Suprapubic skin (tissue), 4 donors: ENCODE results near the gene CTNNA3. TPM values are rescaled to one million over a fixed set of nuclear protein-coding genes. Genes with fewer than 3 reads are reported as not detected.

Experiments
- DNase-seq, 2 donors: peaks; one replicate each; pipeline ENCODE4 v3.0.0-alpha.2; 2019; ENCODE audit warnings: low spot score in 2 of 2
- H3K27ac ChIP-seq: fragments of 200-600 bp; sonication (generic); one replicate; pipeline ENCODE4 v1.5.1; 2019
- H3K27me3 ChIP-seq: fragments of 200-600 bp; sonication (generic); one replicate; pipeline ENCODE4 v1.5.1; 2019
- H3K36me3 ChIP-seq: fragments of 200-600 bp; sonication (generic); one replicate; pipeline ENCODE4 v1.5.1; 2019
- H3K4me1 ChIP-seq: fragments of 200-600 bp; sonication (generic); one replicate; pipeline ENCODE4 v1.5.1; 2019
- H3K4me3 ChIP-seq: fragments of 200-600 bp; sonication (generic); one replicate; pipeline ENCODE4 v1.5.1; 2019; ENCODE audit warnings: mild to moderate bottlenecking
- H3K9me3 ChIP-seq: fragments of 200-600 bp; sonication (generic); one replicate; pipeline ENCODE4 v1.5.1; 2019
- EP300 ChIP-seq: sonication (generic); formaldehyde crosslinking; IDR thresholded peaks from one replicate; pipeline ENCODE4 v1.6.1; 2017; ENCODE audit warnings: antibody characterized with exemption
- POLR2A ChIP-seq, 2 donors: fragments of 450-650 bp; IDR thresholded peaks; one replicate each; pipeline ENCODE4 v1.6.1; 2017; ENCODE audit warnings: antibody characterized with exemption in 2 of 2, mild to moderate bottlenecking in 2 of 2, moderate library complexity in 2 of 2
- POLR2AphosphoS5 ChIP-seq, 3 donors: sonication (generic); formaldehyde crosslinking; IDR thresholded peaks; one replicate each; pipeline ENCODE4 v1.6.1; 2017; ENCODE audit warnings: antibody characterized with exemption in 3 of 3
- WGBS: methylation state at CpG from one replicate; pipeline ENCODE4 v1.1.5; 2018; 5-methylcytosine and 5-hydroxymethylcytosine counted together
- total RNA-seq, 4 donors: library from RNA; depleted of rRNA; stranded (reverse); fragments of >200 nt; gene quantifications; one replicate each; pipeline ENCODE4 v1.1.0, GENCODE V29; 2016
- TF ChIP-seq, protein P1 (sequence below), 2 donors: fragments of 200-600 bp in 1 of 2; fragments of 450-650 bp in 1 of 2; sonication (generic) in 1 of 2; IDR thresholded peaks; one replicate each; pipeline ENCODE4 v1.5.1; 2016 to 2019; ENCODE audit warnings: antibody characterized with exemption in 2 of 2, mild to moderate bottlenecking in 1 of 2, moderate library complexity in 1 of 2

The CTNNA3 gene
- total RNA-seq, 4 donors from 2014 or later: 0.08 to 0.29 (median 0.21) TPM

DNA sequence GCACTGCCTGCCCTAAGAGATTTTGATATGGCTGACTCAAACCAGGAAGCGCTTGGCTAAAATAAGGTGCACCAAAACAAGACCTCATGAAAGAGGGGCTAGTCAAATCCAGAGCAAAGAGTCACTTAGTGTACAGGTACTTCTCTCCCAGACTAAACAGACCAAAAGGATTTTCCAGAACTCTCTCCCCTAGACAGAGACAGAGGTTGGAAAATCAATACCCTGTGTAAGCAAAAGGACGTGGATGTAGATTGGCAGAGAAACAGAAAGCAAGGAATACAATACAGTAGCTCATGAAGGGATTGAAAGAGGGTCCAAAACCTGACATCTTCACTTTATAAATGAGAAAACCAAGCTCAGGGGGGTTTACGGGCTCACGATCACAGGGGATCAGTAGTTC lies 853.1 kb downstream of the CTNNA3 start:
- no peak overlapping the region for H3K4me3 ChIP-seq
- no peaks in the 10 kb centered on the region for H3K4me1 ChIP-seq
- H3K9me3 ChIP-seq: no peaks in the 10 kb centered on the region
- 81% methylated on average over 4 of the region's 4 CpGs for WGBS
- no peaks in the 10 kb centered on the region for H3K36me3 ChIP-seq
- no peaks in the 10 kb centered on the region for H3K27me3 ChIP-seq
- no peak overlapping the region for H3K27ac ChIP-seq
- TF ChIP-seq POLR2AphosphoS5 (IDR thresholded peaks at IDR 0.05) (no peak), POLR2A (IDR thresholded peaks at IDR 0.05) (no peak), EP300 (no peak)
- TF ChIP-seq, protein P1, sequence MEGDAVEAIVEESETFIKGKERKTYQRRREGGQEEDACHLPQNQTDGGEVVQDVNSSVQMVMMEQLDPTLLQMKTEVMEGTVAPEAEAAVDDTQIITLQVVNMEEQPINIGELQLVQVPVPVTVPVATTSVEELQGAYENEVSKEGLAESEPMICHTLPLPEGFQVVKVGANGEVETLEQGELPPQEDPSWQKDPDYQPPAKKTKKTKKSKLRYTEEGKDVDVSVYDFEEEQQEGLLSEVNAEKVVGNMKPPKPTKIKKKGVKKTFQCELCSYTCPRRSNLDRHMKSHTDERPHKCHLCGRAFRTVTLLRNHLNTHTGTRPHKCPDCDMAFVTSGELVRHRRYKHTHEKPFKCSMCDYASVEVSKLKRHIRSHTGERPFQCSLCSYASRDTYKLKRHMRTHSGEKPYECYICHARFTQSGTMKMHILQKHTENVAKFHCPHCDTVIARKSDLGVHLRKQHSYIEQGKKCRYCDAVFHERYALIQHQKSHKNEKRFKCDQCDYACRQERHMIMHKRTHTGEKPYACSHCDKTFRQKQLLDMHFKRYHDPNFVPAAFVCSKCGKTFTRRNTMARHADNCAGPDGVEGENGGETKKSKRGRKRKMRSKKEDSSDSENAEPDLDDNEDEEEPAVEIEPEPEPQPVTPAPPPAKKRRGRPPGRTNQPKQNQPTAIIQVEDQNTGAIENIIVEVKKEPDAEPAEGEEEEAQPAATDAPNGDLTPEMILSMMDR (IDR thresholded peaks at IDR 0.05): no peak
- no peak for DNase-seq

DNA sequence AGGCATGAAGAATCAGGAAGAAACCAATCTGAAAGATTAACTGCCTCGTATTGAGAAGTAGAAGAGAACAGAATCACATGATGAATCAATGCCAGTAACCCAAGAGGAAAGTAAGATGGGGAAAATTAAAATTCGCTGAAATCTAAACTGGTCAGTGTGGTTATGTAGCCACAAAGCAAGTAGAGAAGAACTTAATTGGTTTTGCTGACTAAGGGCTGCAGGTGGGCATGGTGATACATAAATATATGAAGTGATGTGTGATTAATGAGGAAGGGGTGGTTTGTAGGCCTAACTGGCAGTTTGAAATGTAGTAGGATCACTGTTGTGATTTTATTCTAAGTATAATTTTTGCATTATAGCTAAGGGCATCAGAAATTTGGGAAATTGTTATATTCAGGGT lies 853.6 kb downstream of the CTNNA3 start:
- 71% methylated on average over 2 of the region's 2 CpGs for WGBS
- Histone ChIP-seq H3K27me3 (no peaks in the 10 kb centered on the region), H3K36me3 (no peaks in the 10 kb centered on the region), H3K4me3 (no peak overlapping the region), H3K27ac (no peak overlapping the region), H3K4me1 (no peaks in the 10 kb centered on the region), H3K9me3 (no peaks in the 10 kb centered on the region)
- TF ChIP-seq, protein P1 (IDR thresholded peaks at IDR 0.05): no peak
- TF ChIP-seq POLR2AphosphoS5 (IDR thresholded peaks at IDR 0.05) (no peak), POLR2A (IDR thresholded peaks at IDR 0.05) (no peak), EP300 (no peak)
- no peak for DNase-seq

DNA sequence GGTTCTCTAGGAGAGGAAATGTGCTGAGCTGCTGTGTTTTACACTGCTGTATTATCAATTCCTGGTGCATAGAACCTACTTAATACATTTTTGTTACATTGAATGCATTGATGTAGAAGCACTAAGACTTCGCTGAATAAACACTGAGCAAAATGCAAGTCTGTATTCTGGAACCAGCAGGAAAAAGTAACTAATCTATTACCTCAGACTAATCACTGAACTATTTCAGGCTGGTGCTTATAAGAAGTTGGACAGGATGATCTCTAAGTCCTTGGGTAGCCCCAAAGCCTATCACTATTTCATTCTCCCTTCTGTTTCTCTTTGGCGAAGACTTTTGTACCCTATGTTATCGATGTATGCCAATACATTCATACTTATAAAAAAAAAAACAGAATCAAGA lies 857.3 kb downstream of the CTNNA3 start:
- no peaks in the 10 kb centered on the region for H3K9me3 ChIP-seq
- H3K27me3 ChIP-seq: no peaks in the 10 kb centered on the region
- H3K4me3 ChIP-seq: no peak overlapping the region
- TF ChIP-seq, protein P1 (IDR thresholded peaks at IDR 0.05): no peak
- no peak for TF ChIP-seq EP300
- TF ChIP-seq POLR2AphosphoS5 (IDR thresholded peaks at IDR 0.05): no peak
- no peak overlapping the region for H3K27ac ChIP-seq
- WGBS: 86% methylated on average over 3 of the region's 3 CpGs
- no peaks in the 10 kb centered on the region for H3K4me1 ChIP-seq
- no peak for DNase-seq
- no peaks in the 10 kb centered on the region for H3K36me3 ChIP-seq

DNA sequence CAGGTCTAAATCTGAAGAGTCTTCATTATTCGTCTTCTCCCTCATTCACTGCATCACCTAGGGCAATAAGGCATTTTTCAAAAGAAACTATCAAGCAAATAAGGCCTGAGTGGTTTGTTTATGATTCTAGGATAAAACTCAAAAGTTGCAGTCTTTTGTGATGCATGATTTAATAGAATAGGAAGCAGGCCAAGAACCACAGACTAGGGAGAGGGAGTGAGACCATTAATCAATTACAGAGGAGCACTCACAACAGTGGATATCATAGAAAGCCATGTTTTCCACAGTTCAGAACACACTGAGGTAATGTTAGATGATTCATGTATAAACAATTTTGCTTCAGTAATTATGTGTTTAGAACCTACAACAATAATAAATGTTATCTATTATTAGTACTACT lies 858.0 kb downstream of the CTNNA3 start:
- Histone ChIP-seq H3K27ac (no peak overlapping the region), H3K4me3 (no peak overlapping the region), H3K27me3 (no peaks in the 10 kb centered on the region), H3K4me1 (no peaks in the 10 kb centered on the region), H3K36me3 (no peaks in the 10 kb centered on the region), H3K9me3 (no peaks in the 10 kb centered on the region)
- TF ChIP-seq EP300 (no peak), POLR2A (IDR thresholded peaks at IDR 0.05) (no peak), POLR2AphosphoS5 (IDR thresholded peaks at IDR 0.05) (no peak)
- TF ChIP-seq, protein P1 (IDR thresholded peaks at IDR 0.05): no peak
- DNase-seq: no peak
- WGBS: 67% methylated on average over 1 of the region's 1 CpG

DNA sequence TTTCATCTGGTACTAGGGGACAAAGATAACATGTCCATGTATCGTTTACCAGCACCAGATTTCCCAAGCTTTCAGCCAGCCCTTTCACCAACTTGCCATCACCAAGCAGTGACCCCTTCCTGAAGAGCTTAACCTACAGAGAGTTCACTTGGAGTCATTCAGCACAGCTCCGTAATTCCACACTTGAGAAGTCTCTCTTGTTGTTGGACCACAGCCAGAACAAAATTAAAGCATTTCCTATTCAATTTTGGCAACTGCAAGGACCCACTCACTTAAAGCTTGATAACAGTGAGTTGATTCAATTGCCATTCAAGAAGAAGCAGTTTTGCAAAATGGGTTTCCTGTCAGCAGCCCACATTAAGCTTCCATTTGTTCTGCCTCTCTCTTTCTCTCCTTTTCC lies 858.7 kb downstream of the CTNNA3 start:
- TF ChIP-seq POLR2AphosphoS5 (IDR thresholded peaks at IDR 0.05) (no peak), POLR2A (IDR thresholded peaks at IDR 0.05) (no peak), EP300 (no peak)
- TF ChIP-seq, protein P1 (IDR thresholded peaks at IDR 0.05): no peak
- no peaks in the 10 kb centered on the region for H3K9me3 ChIP-seq
- no peaks in the 10 kb centered on the region for H3K27me3 ChIP-seq
- H3K27ac ChIP-seq: no peak overlapping the region
- WGBS: 42% methylated on average over 2 of the region's 2 CpGs
- H3K36me3 ChIP-seq: no peaks in the 10 kb centered on the region
- no peak for DNase-seq
- no peak overlapping the region for H3K4me3 ChIP-seq
- no peaks in the 10 kb centered on the region for H3K4me1 ChIP-seq
